Fibroblast of lung (primary cell): ENCODE measurements around the gene JDP2. TPM values are rescaled to one million over a fixed set of nuclear protein-coding genes. Genes with fewer than 3 reads are reported as not detected.

Source experiments
- DNase-seq, 2 donors: peaks; one replicate each; pipeline versions ENCODE4 v3.0.0 to v3.0.0-alpha.2; 2010; ENCODE audit warnings: low read depth in 2 of 2
- H2AFZ ChIP-seq: 2 replicates; pipeline ENCODE4 v1.5.1; 2012; ENCODE audit warnings: low read length, control low read depth, inconsistent platforms
- H3K27ac ChIP-seq: 2 replicates; pipeline ENCODE4 v1.5.1; 2011; ENCODE audit warnings: low read length, control low read depth; ENCODE audit not compliant: insufficient read depth
- H3K27me3 ChIP-seq: 2 replicates; pipeline ENCODE4 v1.5.1; 2011; ENCODE audit warnings: mild to moderate bottlenecking, low read length; ENCODE audit not compliant: control insufficient read depth, insufficient read depth
- H3K36me3 ChIP-seq: 2 replicates; pipeline ENCODE4 v1.5.1; 2011; ENCODE audit warnings: low read length; ENCODE audit not compliant: control insufficient read depth, insufficient read depth
- H3K4me1 ChIP-seq: 2 replicates; pipeline ENCODE4 v1.5.1; 2011; ENCODE audit warnings: low read length; ENCODE audit not compliant: control insufficient read depth, insufficient read depth; ENCODE audit errors: extremely low read depth
- H3K4me2 ChIP-seq: 2 replicates; pipeline ENCODE4 v1.5.1; 2011; ENCODE audit warnings: low read length, control low read depth; ENCODE audit not compliant: insufficient read depth; ENCODE audit errors: extremely low read depth
- H3K4me3 ChIP-seq, 4 experiments: fragments of 200-600 bp in 1 of 4; sonication (generic) in 1 of 4; replicated peaks in 1 of 4; 2 replicates each; pipeline ENCODE4 v1.5.1; 2011 to 2016; ENCODE audit warnings: low read length in 4 of 4, low read depth in 3 of 4, mild to moderate bottlenecking in 3 of 4, control low read depth in 2 of 4, inconsistent platforms in 1 of 4, mixed read lengths in 1 of 4; ENCODE audit not compliant: insufficient read depth in 1 of 4; ENCODE audit errors: control extremely low read depth in 1 of 4
- H3K79me2 ChIP-seq: 2 replicates; pipeline ENCODE4 v1.5.1; 2012; ENCODE audit warnings: mild to moderate bottlenecking, low read length, inconsistent platforms; ENCODE audit not compliant: control insufficient read depth, insufficient read depth
- H3K9ac ChIP-seq: 2 replicates; pipeline ENCODE4 v1.5.1; 2011; ENCODE audit warnings: mild to moderate bottlenecking, low read length, control low read depth; ENCODE audit not compliant: insufficient read depth
- H3K9me3 ChIP-seq: 2 replicates; pipeline ENCODE4 v1.5.1; 2012; ENCODE audit warnings: low read depth, low read length; ENCODE audit not compliant: control insufficient read depth, insufficient read depth
- H4K20me1 ChIP-seq: 2 replicates; pipeline ENCODE4 v1.5.1; 2011; ENCODE audit warnings: low read length; ENCODE audit not compliant: control insufficient read depth, insufficient read depth; ENCODE audit errors: extremely low read depth
- CTCF ChIP-seq, 2 donors: IDR thresholded peaks in 1 of 2; conservative IDR thresholded peaks in 1 of 2; 1 replicate in 1 of 2; 2 replicates in 1 of 2; pipeline ENCODE4 v1.5.1; 2011 to 2012; ENCODE audit warnings: low read length in 2 of 2, control low read depth in 1 of 2, inconsistent platforms in 1 of 2, low read depth in 1 of 2, mild to moderate bottlenecking in 1 of 2
- EZH2 ChIP-seq: IDR thresholded peaks from 2 replicates; pipeline ENCODE4 v1.5.1; 2012; ENCODE audit warnings: low read length, control low read depth, mild to moderate bottlenecking; ENCODE audit errors: missing control alignments
- polyA plus RNA-seq, 2 donors: library from polyadenylated mRNA; depleted of rRNA in 1 of 2; stranded (reverse) in 1 of 2; unstranded in 1 of 2; fragments of >200 nt; gene quantifications; 2 replicates each; pipeline ENCODE4 v1.2.1, GENCODE V29; 2011 to 2012; ENCODE audit warnings: missing spikeins in 1 of 2
- total RNA-seq: library from RNA; depleted of rRNA; stranded (reverse); fragments of >200 nt; gene quantifications from 2 replicates; pipeline ENCODE4 v1.2.1, GENCODE V29; 2014

JDP2 gene
- total and polyA plus RNA-seq, 2 donors (not counting 1 experiment from before 2014, with no cell fraction given): 40.8 to 95.3 TPM

- Histone ChIP-seq H3K27ac (no peak overlapping the region), H3K4me1 (no peaks in the 10 kb centered on the region), H3K9me3 (no peaks in the 10 kb centered on the region)
Measured at GRCh38 chr14:75476274-75476995, 48.6 kb downstream of the JDP2 start.

GRCh38 chr14:75477881-75478280, 50.1 kb downstream of the JDP2 start:
- Histone ChIP-seq H2AFZ (no peak overlapping the region), H3K9me3 (no peaks in the 10 kb centered on the region), H3K4me3 (no peak overlapping the region), H4K20me1 (no peaks in the 10 kb centered on the region), H3K79me2 (no peaks in the 10 kb centered on the region), H3K27me3 (peaks cover 2% of the 10 kb centered on the region), H3K4me2 (no peak overlapping the region), H3K9ac (no peak overlapping the region), H3K27ac (no peak overlapping the region), H3K4me1 (no peaks in the 10 kb centered on the region), H3K36me3 (no peaks in the 10 kb centered on the region)
- TF ChIP-seq CTCF (conservative IDR thresholded peaks at IDR 0.05 in 1 of 2, IDR thresholded peaks at IDR 0.05 in 1 of 2; ENCODE audit: low read depth in 1 of 2, low read length in 2 of 2): no peak
- TF ChIP-seq EZH2: no peak
- DNase-seq: no peak

More at GRCh38 chr14:75476274-75476995, 48.6 kb downstream of the JDP2 start:
- Histone ChIP-seq H3K36me3 (peaks cover 8% of the 10 kb centered on the region), H3K4me2 (no peak overlapping the region), H3K9ac (no peak overlapping the region), H3K27me3 (peaks cover 2% of the 10 kb centered on the region), H3K79me2 (no peaks in the 10 kb centered on the region), H3K4me3 (no peak overlapping the region), H2AFZ (no peak overlapping the region), H4K20me1 (no peaks in the 10 kb centered on the region)
- DNase-seq: peak; percentile 6 to 48
- no peak for TF ChIP-seq EZH2
- peak in 1 of 2 donors; percentile 5 for TF ChIP-seq CTCF (conservative IDR thresholded peaks at IDR 0.05 in 1 of 2, IDR thresholded peaks at IDR 0.05 in 1 of 2; ENCODE audit: low read depth in 1 of 2, low read length in 2 of 2)

GRCh38 chr14:75479770-75480600, 52.2 kb downstream of the JDP2 start:
- TF ChIP-seq CTCF (conservative IDR thresholded peaks at IDR 0.05 in 1 of 2, IDR thresholded peaks at IDR 0.05 in 1 of 2; ENCODE audit: low read depth in 1 of 2, low read length in 2 of 2) (no peak), EZH2 (no peak)
- Histone ChIP-seq H3K9ac (no peak overlapping the region), H3K9me3 (no peaks in the 10 kb centered on the region), H3K79me2 (no peaks in the 10 kb centered on the region), H4K20me1 (no peaks in the 10 kb centered on the region), H3K27ac (no peak overlapping the region), H2AFZ (no peak overlapping the region), H3K4me1 (no peaks in the 10 kb centered on the region), H3K4me2 (no peak overlapping the region), H3K36me3 (no peaks in the 10 kb centered on the region), H3K27me3 (peaks cover 2% of the 10 kb centered on the region), H3K4me3 (no peak overlapping the region)
- DNase-seq: no peak
